IMR-90 (cell line): ENCODE measurements around the gene CPA5. TPM values are rescaled to one million over a fixed set of nuclear protein-coding genes. Genes with fewer than 3 reads are reported as not detected.

Source experiments
- ATAC-seq: fragments of 200-7000 bp; cut with Tn5 transposase; 2 replicates; pipeline ENCODE4 v1.9.1; 2020; ENCODE audit warnings: low read depth, mild to moderate bottlenecking, moderate library complexity
- BruUV-seq: library from RNA; stranded (reverse); fragments of 400-500 nt; replicated peaks from 2 replicates; lab custom pipeline; 2021; lab: Mats Ljungman, UMichigan
- CTCF ChIA-PET: fragments of 300-600 bp; formaldehyde crosslinking; extraction: SDS; loops from one replicate; lab custom pipeline; 2021; ENCODE audit warnings: antibody characterized with exemption; lab: Yijun Ruan, JAX
- POLR2A ChIA-PET: fragments of 300-600 bp; sonication (Branson Sonifier 250); formaldehyde crosslinking; loops from one replicate; lab custom pipeline; 2022; ENCODE audit warnings: antibody characterized with exemption; ENCODE audit not compliant: unreplicated experiment; lab: Charles Lee
- DNase-seq: peaks from one replicate; pipeline ENCODE4 v3.0.0; 2013
- H2AFZ ChIP-seq: replicated peaks from 2 replicates; pipeline ENCODE3; 2013; ENCODE audit warnings: low read length, mild to moderate bottlenecking; ENCODE audit not compliant: poor library complexity
- H2AK5ac ChIP-seq: 2 replicates; pipeline ENCODE4 v1.6.1; 2013; ENCODE audit warnings: low read depth, low read length, inconsistent platforms
- H2AK9ac ChIP-seq: replicated peaks from 2 replicates; pipeline ENCODE3; 2013; ENCODE audit warnings: mild to moderate bottlenecking, low read depth, low read length, moderate library complexity; ENCODE audit not compliant: poor library complexity
- H2BK120ac ChIP-seq: 2 replicates; pipeline ENCODE4 v1.6.1; 2013; ENCODE audit warnings: low read depth, low read length, inconsistent platforms
- H2BK15ac ChIP-seq: 3 replicates; pipeline ENCODE4 v1.6.1; 2013; ENCODE audit warnings: low read depth, low read length, inconsistent platforms
- H2BK20ac ChIP-seq: 2 replicates; pipeline ENCODE4 v1.6.1; 2013; ENCODE audit warnings: low read depth, mild to moderate bottlenecking, inconsistent platforms, low read length, moderate library complexity
- H2BK5ac ChIP-seq: 2 replicates; pipeline ENCODE4 v1.6.1; 2013; ENCODE audit warnings: mild to moderate bottlenecking, low read depth, low read length, inconsistent platforms; ENCODE audit not compliant: poor library complexity, severe bottlenecking
- H3K14ac ChIP-seq: replicated peaks from 2 replicates; pipeline ENCODE4 v1.6.1; 2013; ENCODE audit warnings: low read depth, low read length, inconsistent platforms
- H3K18ac ChIP-seq: 2 replicates; pipeline ENCODE4 v1.6.1; 2013; ENCODE audit warnings: low read depth, low read length, control low read depth
- H3K23ac ChIP-seq: 2 replicates; pipeline ENCODE4 v1.6.1; 2013; ENCODE audit warnings: low read depth, low read length, inconsistent platforms
- H3K27ac ChIP-seq: 2 replicates; pipeline ENCODE4 v1.5.1; 2013; ENCODE audit warnings: mild to moderate bottlenecking, control low read depth, low read length; ENCODE audit not compliant: insufficient read depth
- H3K27me3 ChIP-seq: 2 replicates; pipeline ENCODE4 v1.6.1; 2013; ENCODE audit warnings: low read length; ENCODE audit not compliant: control insufficient read depth, insufficient read depth
- H3K36me3 ChIP-seq: 2 replicates; pipeline ENCODE4 v1.6.1; 2013; ENCODE audit warnings: low read length, mixed read lengths; ENCODE audit not compliant: control insufficient read depth, insufficient read depth
- H3K4ac ChIP-seq: 2 replicates; pipeline ENCODE4 v1.6.1; 2013; ENCODE audit warnings: low read depth, low read length, inconsistent platforms
- H3K4me1 ChIP-seq: 2 replicates; pipeline ENCODE4 v1.6.1; 2013; ENCODE audit warnings: low read length, mixed read lengths; ENCODE audit not compliant: control insufficient read depth, insufficient read depth
- H3K4me2 ChIP-seq: 2 replicates; pipeline ENCODE4 v1.6.1; 2013; ENCODE audit warnings: low read depth, mild to moderate bottlenecking, control low read depth, low read length, moderate library complexity
- H3K4me3 ChIP-seq: 2 replicates; pipeline ENCODE4 v1.5.1; 2013; ENCODE audit warnings: low read depth, mild to moderate bottlenecking, control low read depth, low read length, moderate library complexity; ENCODE audit not compliant: insufficient read depth
- H3K56ac ChIP-seq: 2 replicates; pipeline ENCODE4 v1.6.1; 2013; ENCODE audit warnings: low read length, inconsistent platforms; ENCODE audit not compliant: insufficient read depth; ENCODE audit errors: extremely low read depth
- H3K79me1 ChIP-seq, 2 experiments: 2 replicates each; pipeline ENCODE4 v1.6.1; 2013; ENCODE audit warnings: low read length in 2 of 2, inconsistent platforms in 1 of 2, low read depth in 1 of 2
- H3K9ac ChIP-seq: 2 replicates; pipeline ENCODE4 v1.6.1; 2013; ENCODE audit warnings: low read depth, low read length, control low read depth
- H3K9me1 ChIP-seq: 2 replicates; pipeline ENCODE4 v1.6.1; 2013; ENCODE audit warnings: low read length, inconsistent platforms; ENCODE audit not compliant: insufficient read depth
- H3K9me3 ChIP-seq: 2 replicates; pipeline ENCODE4 v1.6.1; 2013; ENCODE audit warnings: low read length; ENCODE audit not compliant: control insufficient read depth, insufficient read depth
- H4K20me1 ChIP-seq: 2 replicates; pipeline ENCODE4 v1.6.1; 2013; ENCODE audit warnings: low read length, inconsistent platforms; ENCODE audit not compliant: insufficient read depth
- H4K5ac ChIP-seq: 2 replicates; pipeline ENCODE4 v1.6.1; 2013; ENCODE audit warnings: mild to moderate bottlenecking, low read depth, low read length, control low read depth
- H4K8ac ChIP-seq, 2 experiments: 2 replicates each; pipeline ENCODE4 v1.6.1; 2013; ENCODE audit warnings: low read depth in 2 of 2, low read length in 2 of 2, control low read depth in 1 of 2, inconsistent platforms in 1 of 2
- H4K91ac ChIP-seq: 2 replicates; pipeline ENCODE4 v1.6.1; 2013; ENCODE audit warnings: low read depth, low read length, inconsistent platforms; ENCODE audit not compliant: insufficient read depth
- BHLHE40 ChIP-seq: fragments of 150-350 bp; IDR thresholded peaks from 2 replicates; pipeline ENCODE4 v1.6.1; 2016; ENCODE audit warnings: mild to moderate bottlenecking, low read depth, low read length
- CHD1 ChIP-seq: IDR thresholded peaks from 2 replicates; pipeline ENCODE4 v1.6.1; 2012; ENCODE audit warnings: low read depth, low read length, improper control_type of control experiment
- MXI1 ChIP-seq: IDR thresholded peaks from 2 replicates; pipeline ENCODE4 v1.6.1; 2012; ENCODE audit warnings: low read depth, mild to moderate bottlenecking, low read length, moderate library complexity, borderline replicate concordance
- RAD21 ChIP-seq: IDR thresholded peaks from 2 replicates; pipeline ENCODE4 v1.6.1; 2012; ENCODE audit warnings: low read length, improper control_type of control experiment
- WGBS, 2 experiments: methylation state at CpG; one replicate each; pipeline versions ENCODE4 v1.1.5 to v1.1.7; 2013; ENCODE audit warnings: missing lambda C conversion rate in 2 of 2; ENCODE audit not compliant: insufficient read length in 1 of 2; ENCODE audit errors: extremely low coverage in 2 of 2; 5-methylcytosine and 5-hydroxymethylcytosine counted together
- dilution Hi-C: fragments of 300-500 bp; cut with HindIII; formaldehyde crosslinking; loops from one replicate; pipeline ENCODE4 v1.14.3; 2018; ENCODE audit warnings: low sequenced_read_pairs; ENCODE audit not compliant: unreplicated experiment
- in situ Hi-C: fragments of 300-500 bp; cut with MboI; formaldehyde crosslinking; loops from 3 replicates; pipeline ENCODE4 v1.14.3; 2019; ENCODE audit warnings: low sequenced_read_pairs, inconsistent platforms, mixed read lengths
- intact Hi-C: fragments of 100-400 bp; cut with micrococcal nuclease; formaldehyde crosslinking; loops from 2 replicates; pipeline ENCODE4 v1.10.0; 2022
- polyA plus RNA-seq, 3 experiments: library from polyadenylated mRNA; depleted of rRNA; stranded (reverse); fragments of >200 nt; gene quantifications; 2 replicates each; pipeline ENCODE4 v1.2.3, GENCODE V29; 2012; ENCODE audit warnings: low replicate concordance in 1 of 3
- total RNA-seq: library from RNA; depleted of rRNA; stranded (reverse); fragments of >200 nt; gene quantifications from 2 replicates; pipeline ENCODE4 v1.2.3, GENCODE V29; 2012; rRNA removed
- TF ChIP-seq, protein P1 (sequence below): fragments of 150-350 bp; IDR thresholded peaks from 2 replicates; pipeline ENCODE4 v1.6.1; 2016; ENCODE audit warnings: low read depth, mild to moderate bottlenecking, low read length, moderate library complexity, borderline replicate concordance
- TF ChIP-seq, protein P2 (sequence below): fragments of 150-350 bp; IDR thresholded peaks from 2 replicates; pipeline ENCODE4 v1.6.1; 2017; ENCODE audit warnings: mild to moderate bottlenecking, antibody characterized with exemption, low read length, low read depth

CPA5 gene
- total and polyA plus RNA-seq, 2 of the 4 experiments (the other 2 are of a cell fraction): under 0.01 to 0.86 TPM

DNA sequence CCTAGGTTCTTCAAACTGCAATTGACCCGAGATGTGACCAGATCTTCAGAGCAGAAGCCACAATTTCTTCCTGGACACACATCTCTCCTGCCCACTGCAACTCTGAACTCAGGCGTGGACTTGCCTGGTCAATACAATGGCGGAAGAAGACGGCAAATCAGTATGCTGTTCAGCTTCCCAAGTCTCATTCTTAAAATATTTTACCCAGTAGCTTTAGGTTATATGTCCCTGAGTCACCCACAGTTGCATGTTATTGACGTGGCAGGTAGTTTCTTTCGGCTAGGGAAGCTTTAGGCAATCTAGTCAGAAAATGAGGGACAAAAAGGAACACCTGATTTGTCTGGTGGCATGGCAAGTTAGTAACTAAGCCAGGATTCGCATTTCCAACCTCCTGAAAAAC is 73.7 kb downstream of the CPA5 start:
- TF ChIP-seq RAD21: no peak
- TF ChIP-seq, protein P1, sequence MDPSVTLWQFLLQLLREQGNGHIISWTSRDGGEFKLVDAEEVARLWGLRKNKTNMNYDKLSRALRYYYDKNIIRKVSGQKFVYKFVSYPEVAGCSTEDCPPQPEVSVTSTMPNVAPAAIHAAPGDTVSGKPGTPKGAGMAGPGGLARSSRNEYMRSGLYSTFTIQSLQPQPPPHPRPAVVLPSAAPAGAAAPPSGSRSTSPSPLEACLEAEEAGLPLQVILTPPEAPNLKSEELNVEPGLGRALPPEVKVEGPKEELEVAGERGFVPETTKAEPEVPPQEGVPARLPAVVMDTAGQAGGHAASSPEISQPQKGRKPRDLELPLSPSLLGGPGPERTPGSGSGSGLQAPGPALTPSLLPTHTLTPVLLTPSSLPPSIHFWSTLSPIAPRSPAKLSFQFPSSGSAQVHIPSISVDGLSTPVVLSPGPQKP: no peak
- TF ChIP-seq, protein P2, sequence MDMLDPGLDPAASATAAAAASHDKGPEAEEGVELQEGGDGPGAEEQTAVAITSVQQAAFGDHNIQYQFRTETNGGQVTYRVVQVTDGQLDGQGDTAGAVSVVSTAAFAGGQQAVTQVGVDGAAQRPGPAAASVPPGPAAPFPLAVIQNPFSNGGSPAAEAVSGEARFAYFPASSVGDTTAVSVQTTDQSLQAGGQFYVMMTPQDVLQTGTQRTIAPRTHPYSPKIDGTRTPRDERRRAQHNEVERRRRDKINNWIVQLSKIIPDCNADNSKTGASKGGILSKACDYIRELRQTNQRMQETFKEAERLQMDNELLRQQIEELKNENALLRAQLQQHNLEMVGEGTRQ: no peak
- no peak for TF ChIP-seq CHD1
- TF ChIP-seq BHLHE40: no peak
- no peak for TF ChIP-seq MXI1
- Histone ChIP-seq H4K5ac (peak overlapping the region; percentile 1; the same call in 1 of the 2 replicates), H2BK20ac (0 out of 2 replicates have a peak overlapping the region, but pooled peaks have one; percentile 31), H2AK9ac (peak overlapping the region; percentile 5), H3K27ac (no peak overlapping the region), H3K23ac (peak overlapping the region; percentile 56), H3K4ac (peak overlapping the region; percentile 38; the same call in 1 of the 2 replicates), H2AFZ (no peak overlapping the region), H4K8ac (peak overlapping the region in 1 of 2 experiments; percentile 34; a peak in 1 of 4 replicates), H3K56ac (no peak overlapping the region), H2BK120ac (0 out of 2 replicates have a peak overlapping the region, but pooled peaks have one; percentile 18), H4K20me1 (no peaks in the 10 kb centered on the region), H3K4me1 (peaks cover 3% of the 10 kb centered on the region), H4K91ac (no peak overlapping the region), H3K18ac (no peak overlapping the region), H3K14ac (peak overlapping the region; percentile 50), H3K4me3 (no peak overlapping the region), H3K4me2 (no peak overlapping the region), H3K27me3 (no peaks in the 10 kb centered on the region), H3K36me3 (no peaks in the 10 kb centered on the region), H3K9me3 (no peaks in the 10 kb centered on the region), H2BK15ac (no peak overlapping the region), H3K9me1 (peaks cover 9% of the 10 kb centered on the region), H3K79me1 (peaks cover 5 to 14% of the 10 kb centered on the region in 2 experiments; a peak in 3 of 4 replicates), H3K9ac (no peak overlapping the region), H2BK5ac (no peak overlapping the region), H2AK5ac (no peak overlapping the region; the same call in 1 of the 2 replicates)
- no TSS peak for BruUV-seq
- CTCF ChIA-PET: no interaction called here
- DNase-seq (peak; percentile 30), ATAC-seq (no peak)
- POLR2A ChIA-PET: no interaction called here
- in situ Hi-C loops (no loop called here), dilution Hi-C loops (no loop called here), intact Hi-C loops (no loop called here)
- WGBS, 2 experiments: 89% methylated on average over 3 of the region's 7 CpGs; no CpG with 5 or more reads in 1 of the 2 experiments

Other genes with a start within 250 kb of the CPA5 start
- 11.1 and 11.3 TPM in 2 replicates for gene TMEM209, start 139.4 kb upstream of the CPA5 start, total RNA-seq
- 8.0 and 8.4 TPM in 2 replicates for gene TMEM209, start 139.4 kb upstream of the CPA5 start, polyA plus RNA-seq (2012; rRNA removed)
- not detected in 2 replicates for gene SSMEM1, start 137.0 kb upstream of the CPA5 start, total RNA-seq
- gene SSMEM1, start 137.0 kb upstream of the CPA5 start, polyA plus RNA-seq (2012; rRNA removed): 0.07 TPM in 1 of 2 replicates, not detected in the other
- not detected in 2 replicates for gene CPA2, start 78.0 kb upstream of the CPA5 start, total RNA-seq
- 0.05 TPM in 1 of 2 replicates, not detected in the other for gene CPA2, start 78.0 kb upstream of the CPA5 start, polyA plus RNA-seq (2012; rRNA removed)
- gene CPA4, start 51.7 kb upstream of the CPA5 start, total RNA-seq: 365 and 382 TPM in 2 replicates
- gene CPA4, start 51.7 kb upstream of the CPA5 start, polyA plus RNA-seq (2012; rRNA removed): 287 and 316 TPM in 2 replicates
- gene CPA1, start 35.7 kb downstream of the CPA5 start, total RNA-seq: not detected in 2 replicates
- not detected in 2 replicates for gene CPA1, start 35.7 kb downstream of the CPA5 start, polyA plus RNA-seq (2012; rRNA removed)
- 11.1 and 12.2 TPM in 2 replicates for gene CEP41, start 96.2 kb downstream of the CPA5 start, total RNA-seq
- gene CEP41, start 96.2 kb downstream of the CPA5 start, polyA plus RNA-seq (2012; rRNA removed): 18.8 and 21.9 TPM in 2 replicates
- 231 and 317 TPM in 2 replicates for gene MEST, start 147.3 kb downstream of the CPA5 start, total RNA-seq
- gene MEST, start 147.3 kb downstream of the CPA5 start, polyA plus RNA-seq (2012; rRNA removed): 167 and 219 TPM in 2 replicates